ENCODE measurements around the gene CCDC68. TPM values are rescaled to one million over a fixed set of nuclear protein-coding genes. Genes with fewer than 3 reads are reported as not detected.

Gene CCDC68
- total and polyA plus RNA-seq, 2 of the 13 experiments (the other 11 are each of a cell fraction or from before 2014, with no cell fraction given), result 4.6 to 13.3 TPM

GRCh38 chr18:55000529-55000928, 41.3 kb upstream of the CCDC68 start (continued):
- TF ChIP-seq, protein P1, sequence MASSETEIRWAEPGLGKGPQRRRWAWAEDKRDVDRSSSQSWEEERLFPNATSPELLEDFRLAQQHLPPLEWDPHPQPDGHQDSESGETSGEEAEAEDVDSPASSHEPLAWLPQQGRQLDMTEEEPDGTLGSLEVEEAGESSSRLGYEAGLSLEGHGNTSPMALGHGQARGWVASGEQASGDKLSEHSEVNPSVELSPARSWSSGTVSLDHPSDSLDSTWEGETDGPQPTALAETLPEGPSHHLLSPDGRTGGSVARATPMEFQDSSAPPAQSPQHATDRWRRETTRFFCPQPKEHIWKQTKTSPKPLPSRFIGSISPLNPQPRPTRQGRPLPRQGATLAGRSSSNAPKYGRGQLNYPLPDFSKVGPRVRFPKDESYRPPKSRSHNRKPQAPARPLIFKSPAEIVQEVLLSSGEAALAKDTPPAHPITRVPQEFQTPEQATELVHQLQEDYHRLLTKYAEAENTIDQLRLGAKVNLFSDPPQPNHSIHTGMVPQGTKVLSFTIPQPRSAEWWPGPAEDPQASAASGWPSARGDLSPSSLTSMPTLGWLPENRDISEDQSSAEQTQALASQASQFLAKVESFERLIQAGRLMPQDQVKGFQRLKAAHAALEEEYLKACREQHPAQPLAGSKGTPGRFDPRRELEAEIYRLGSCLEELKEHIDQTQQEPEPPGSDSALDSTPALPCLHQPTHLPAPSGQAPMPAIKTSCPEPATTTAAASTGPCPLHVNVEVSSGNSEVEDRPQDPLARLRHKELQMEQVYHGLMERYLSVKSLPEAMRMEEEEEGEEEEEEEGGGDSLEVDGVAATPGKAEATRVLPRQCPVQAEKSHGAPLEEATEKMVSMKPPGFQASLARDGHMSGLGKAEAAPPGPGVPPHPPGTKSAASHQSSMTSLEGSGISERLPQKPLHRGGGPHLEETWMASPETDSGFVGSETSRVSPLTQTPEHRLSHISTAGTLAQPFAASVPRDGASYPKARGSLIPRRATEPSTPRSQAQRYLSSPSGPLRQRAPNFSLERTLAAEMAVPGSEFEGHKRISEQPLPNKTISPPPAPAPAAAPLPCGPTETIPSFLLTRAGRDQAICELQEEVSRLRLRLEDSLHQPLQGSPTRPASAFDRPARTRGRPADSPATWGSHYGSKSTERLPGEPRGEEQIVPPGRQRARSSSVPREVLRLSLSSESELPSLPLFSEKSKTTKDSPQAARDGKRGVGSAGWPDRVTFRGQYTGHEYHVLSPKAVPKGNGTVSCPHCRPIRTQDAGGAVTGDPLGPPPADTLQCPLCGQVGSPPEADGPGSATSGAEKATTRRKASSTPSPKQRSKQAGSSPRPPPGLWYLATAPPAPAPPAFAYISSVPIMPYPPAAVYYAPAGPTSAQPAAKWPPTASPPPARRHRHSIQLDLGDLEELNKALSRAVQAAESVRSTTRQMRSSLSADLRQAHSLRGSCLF (CRISPR knock-in tag; IDR thresholded peaks at IDR 0.05; ENCODE audit: borderline replicate concordance), result no peak
- no peak for TF ChIP-seq ZNF17 (CRISPR knock-in tag; IDR thresholded peaks at IDR 0.05)

DNA sequence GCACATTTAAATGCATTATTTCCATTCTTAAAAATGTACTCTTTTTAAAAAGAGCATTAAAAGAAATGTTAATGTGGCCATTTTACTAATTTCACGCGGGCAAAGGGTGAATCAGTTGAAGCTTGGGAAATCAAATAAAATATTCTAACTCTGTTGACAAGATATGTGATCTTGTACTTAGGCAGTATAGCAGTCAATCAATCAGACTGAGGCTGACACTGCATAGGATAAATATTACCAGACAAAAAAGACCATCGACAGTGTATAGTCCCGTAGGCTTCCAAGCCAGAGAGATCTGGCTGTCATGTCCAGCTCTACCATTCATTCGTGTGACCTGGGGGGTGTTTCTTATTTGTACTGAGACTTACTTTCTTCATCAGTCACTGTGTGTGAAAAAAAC, 39.8 kb upstream of the CCDC68 start:
- Histone ChIP-seq H4K20me1 (ENCODE audit: insufficient read depth, low read length) (no peaks in the 10 kb centered on the region), H3K4me2 (ENCODE audit: low read depth, low read length) (no peak overlapping the region), H3K79me2 (ENCODE audit: insufficient read depth, low read length) (no peaks in the 10 kb centered on the region), H3K4me1 (ENCODE audit: insufficient read depth, low read length) (no peaks in the 10 kb centered on the region), H3K36me3 (replicated peaks in 1 of 2; ENCODE audit: control insufficient read depth in 1 of 2, insufficient read depth in 2 of 2, low read length in 2 of 2) (no peaks in the 10 kb centered on the region), H3K27ac (ENCODE audit: extremely low read length, insufficient read depth, low read length) (no peak overlapping the region), H2AFZ (ENCODE audit: low read length) (no peak overlapping the region), H3K9ac (ENCODE audit: insufficient read depth, low read depth, low read length) (no peak overlapping the region), H3K9me3 (ENCODE audit: low read length) (no peaks in the 10 kb centered on the region), H3K27me3 (ENCODE audit: control insufficient read depth in 1 of 2, insufficient read depth in 2 of 2, low read length in 2 of 2) (peaks cover 0 to 2% of the 10 kb centered on the region in 2 experiments; a peak in 1 of 5 replicates), H3K4me3 (replicated peaks in 1 of 3; ENCODE audit: insufficient read depth in 1 of 3, low read depth in 2 of 3, low read length in 3 of 3) (no peak overlapping the region)
- no peak for DNase-seq (ENCODE audit: low spot score)
- 40% methylated on average over 5 of the region's 5 CpGs for WGBS (ENCODE audit: low lambda C conversion rate)
- ChIA-PET POLR2A (no interaction called here), CTCF (ENCODE audit: low intra/inter-chr PET ratio, low total read pairs) (no interaction called here)
- TF ChIP-seq ZNF761 (CRISPR knock-in tag; conservative IDR thresholded peaks at IDR 0.05) (no peak), HHEX (CRISPR knock-in tag; IDR thresholded peaks at IDR 0.05) (no peak), PPARG (CRISPR knock-in tag; conservative IDR thresholded peaks at IDR 0.05) (no peak)
- in situ Hi-C loops (cut with HindIII; ENCODE audit: extremely low pct_ligation_motif_present, low pct_unique_long_range_greater_than_20kb) (no loop called here), intact Hi-C loops (cut with micrococcal nuclease; ENCODE audit: unreplicated experiment) (no loop called here)
- ATAC-seq, result no peak
- BruUV-seq (replicated peaks), result no TSS peak
- FAIRE-seq, result no peak

All from HepG2 (cell line).